Keratinocyte (primary cell): Measurements from ENCODE around the gene SIX3.

Experiments used
- CTCF ChIP-seq, 3 experiments: IDR thresholded peaks in 1 of 3; conservative IDR thresholded peaks in 1 of 3; optimal IDR thresholded peaks in 1 of 3; 2 replicates in 2 of 3; 3 replicates in 1 of 3; pipeline versions ENCODE3 to v1.5.1; 2011; ENCODE audit warnings: low read length in 3 of 3, mild to moderate bottlenecking in 3 of 3, moderate library complexity in 2 of 3, control low read depth in 1 of 3, inconsistent platforms in 1 of 3; ENCODE audit not compliant: insufficient read depth in 2 of 3; ENCODE audit errors: extremely low read depth in 1 of 3
- EZH2 ChIP-seq: IDR thresholded peaks from one replicate; pipeline ENCODE4 v1.6.1; 2012; ENCODE audit warnings: inconsistent platforms, mild to moderate bottlenecking, low read length, moderate library complexity

- TF ChIP-seq EZH2 (peak; percentile 94), CTCF (optimal IDR thresholded peaks at IDR 0.05 in 1 of 3, IDR thresholded peaks at IDR 0.05 in 1 of 3, conservative IDR thresholded peaks at IDR 0.05 in 1 of 3; ENCODE audit: extremely low read depth in 1 of 3, insufficient read depth in 2 of 3, low read length in 3 of 3) (peak; percentile 57 to 85 (median 73))
Observed at GRCh38 chr2:44952143-44952805, 10.8 kb downstream of the SIX3 start.
